WERI-Rb-1 (cell line): ENCODE measurements around the gene USP20.

ENCODE experiments used
- DNase-seq: peaks from one replicate; pipeline ENCODE4 v3.0.0-alpha.2; 2020
- H3K27ac ChIP-seq: fragments of 250-450 bp; sonication (Bioruptor Pico); 2 replicates; pipeline ENCODE4 v1.5.1; 2020; ENCODE audit warnings: mild to moderate bottlenecking, moderate library complexity
- H3K27me3 ChIP-seq: fragments of 250-450 bp; sonication (Bioruptor Pico); 2 replicates; pipeline ENCODE4 v1.5.1; 2021; ENCODE audit warnings: mild to moderate bottlenecking, low read depth, moderate library complexity; ENCODE audit not compliant: insufficient read depth, severe bottlenecking
- H3K36me3 ChIP-seq: fragments of 250-450 bp; sonication (Bioruptor Pico); 2 replicates; pipeline ENCODE4 v1.5.1; 2020; ENCODE audit warnings: mild to moderate bottlenecking, moderate library complexity
- H3K4me3 ChIP-seq: 2 replicates; pipeline ENCODE4 v1.5.1; 2011; ENCODE audit warnings: low read depth, mild to moderate bottlenecking, control low read depth, low read length
- H3K9me3 ChIP-seq: fragments of 250-450 bp; sonication (Bioruptor Pico); 2 replicates; pipeline ENCODE4 v1.5.1; 2021; ENCODE audit warnings: mild to moderate bottlenecking, moderate library complexity; ENCODE audit not compliant: severe bottlenecking
- CTCF ChIP-seq: IDR thresholded peaks from 2 replicates; pipeline ENCODE4 v1.5.1; 2011; ENCODE audit warnings: low read depth, mild to moderate bottlenecking, control low read depth, inconsistent platforms, low read length

Gene USP20

GRCh38 chr9:129835860-129836223 lies 584 bp downstream of the USP20 start:
- Histone ChIP-seq H3K27ac (peak overlapping the region; percentile 76), H3K27me3 (no peaks in the 10 kb centered on the region), H3K9me3 (no peaks in the 10 kb centered on the region), H3K36me3 (peaks cover 33% of the 10 kb centered on the region), H3K4me3 (peak overlapping the region; percentile 97)
- no peak for TF ChIP-seq CTCF
- DNase-seq, result no peak

DNA sequence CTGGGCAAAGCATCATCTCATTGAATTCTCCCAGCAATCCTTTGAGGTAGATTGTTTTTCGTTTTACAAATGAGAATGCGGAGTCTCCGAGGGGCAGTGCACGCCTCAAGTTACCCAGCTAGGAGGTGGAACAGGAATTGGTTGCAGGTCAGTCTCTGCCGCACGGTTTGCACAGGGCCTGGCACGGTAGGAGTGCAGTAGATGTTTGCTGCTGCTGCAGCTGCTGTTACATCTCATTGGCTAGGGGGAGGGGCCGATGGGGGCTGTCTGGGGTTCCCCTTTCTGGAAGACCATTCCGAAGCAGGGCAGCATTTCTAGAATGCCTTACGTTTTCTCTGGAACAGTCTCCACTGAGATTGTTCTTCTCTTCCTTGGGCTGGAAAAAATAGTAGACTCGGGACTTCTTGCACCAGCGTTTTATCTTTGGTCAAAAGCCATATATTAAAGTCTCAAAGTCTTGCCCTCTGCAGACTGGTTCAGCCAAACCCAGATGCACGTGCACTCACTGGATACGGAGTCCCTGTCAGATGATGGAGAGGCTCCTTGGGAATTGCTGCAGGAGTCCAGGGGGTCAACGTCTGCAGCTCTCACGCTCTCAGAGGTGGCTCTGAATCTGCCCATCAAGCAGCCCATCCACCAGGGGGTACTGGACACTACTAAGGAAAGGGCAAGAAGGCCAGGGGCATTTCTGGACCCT lies 1.2 kb downstream of the USP20 start:
- peak overlapping the region; percentile 97 for H3K4me3 ChIP-seq
- no peak for TF ChIP-seq CTCF
- no peaks in the 10 kb centered on the region for H3K9me3 ChIP-seq
- H3K27ac ChIP-seq, result no peak overlapping the region
- H3K36me3 ChIP-seq, result peaks cover 26% of the 10 kb centered on the region
- H3K27me3 ChIP-seq, result no peaks in the 10 kb centered on the region
- DNase-seq, result no peak

DNA sequence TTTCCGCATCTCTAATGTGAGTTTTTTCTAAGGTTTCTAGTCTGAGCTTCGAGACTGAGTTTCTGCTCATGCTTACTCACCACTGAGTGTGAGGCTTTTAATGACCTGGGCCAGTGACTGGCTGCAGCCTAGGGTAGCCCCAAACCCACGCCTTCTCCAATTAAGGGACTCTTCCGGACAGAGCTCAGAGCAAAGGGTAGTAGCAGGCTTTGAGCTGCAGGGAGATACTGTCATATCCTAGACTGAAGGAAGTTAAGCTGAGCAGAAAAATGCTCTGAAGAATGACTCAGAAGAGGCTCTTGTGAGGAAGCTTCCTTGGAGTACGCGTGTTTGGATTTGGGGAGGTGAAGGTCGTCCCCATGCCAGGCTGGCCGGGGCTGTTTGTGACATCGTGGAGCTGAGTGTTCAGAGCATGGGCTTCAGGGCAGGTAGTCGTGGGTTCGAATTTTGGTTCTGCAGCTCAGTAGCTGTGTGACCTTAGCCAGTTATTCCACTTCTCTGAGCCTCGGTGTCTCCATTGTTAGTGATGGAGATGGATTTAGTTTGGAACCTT lies 3.5 kb downstream of the USP20 start:
- Histone ChIP-seq H3K27me3 (no peaks in the 10 kb centered on the region), H3K36me3 (peaks cover 7% of the 10 kb centered on the region), H3K9me3 (no peaks in the 10 kb centered on the region), H3K4me3 (no peak overlapping the region), H3K27ac (no peak overlapping the region)
- no peak for DNase-seq
- no peak for TF ChIP-seq CTCF

DNA sequence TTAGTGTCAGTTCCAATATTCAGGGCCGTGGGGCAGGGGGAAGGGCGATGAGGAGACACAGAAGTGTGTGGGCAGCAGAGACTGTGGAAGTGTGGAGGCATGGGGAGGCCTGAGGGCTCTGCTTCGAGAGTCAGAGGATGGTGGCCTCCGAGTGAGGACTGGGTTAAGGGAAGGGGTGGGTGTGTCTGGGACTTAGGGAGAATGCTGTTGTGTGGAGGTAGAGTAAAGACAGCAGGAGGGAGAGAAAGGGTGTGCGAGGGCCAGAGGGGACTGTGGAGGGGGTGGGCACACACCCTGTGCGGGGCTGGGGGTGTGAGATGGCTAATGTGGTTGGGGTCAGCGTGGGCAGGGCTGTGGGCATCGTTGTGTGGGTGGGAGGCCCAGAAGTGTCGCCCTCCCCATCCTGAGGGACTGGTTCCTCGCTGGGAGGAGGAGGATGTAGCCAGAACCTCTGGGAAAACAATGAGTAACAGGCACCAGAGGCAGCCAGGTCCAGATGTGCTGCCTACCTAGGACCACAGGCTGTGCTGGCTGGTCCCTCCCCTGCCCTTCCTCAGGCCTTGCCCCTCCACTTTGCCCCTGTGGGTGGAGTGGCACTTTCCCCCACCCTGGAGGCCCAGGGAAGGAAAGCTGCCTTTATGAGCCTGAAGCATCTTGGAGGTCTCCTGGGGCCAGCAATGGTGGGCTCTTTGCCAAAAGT lies 4.2 kb downstream of the USP20 start:
- no peak for DNase-seq
- Histone ChIP-seq H3K27ac (no peak overlapping the region), H3K4me3 (no peak overlapping the region), H3K27me3 (no peaks in the 10 kb centered on the region), H3K36me3 (peaks cover 7% of the 10 kb centered on the region), H3K9me3 (no peaks in the 10 kb centered on the region)
- no peak for TF ChIP-seq CTCF

- no peak for TF ChIP-seq CTCF
- H3K36me3 ChIP-seq, result peaks cover 4% of the 10 kb centered on the region
- no peak for DNase-seq
- no peaks in the 10 kb centered on the region for H3K9me3 ChIP-seq
- H3K4me3 ChIP-seq, result no peak overlapping the region
- no peaks in the 10 kb centered on the region for H3K27me3 ChIP-seq
- no peak overlapping the region for H3K27ac ChIP-seq
These were observed 4.8 kb downstream of the USP20 start for GRCh38 chr9:129840034-129840433.
